Stimulated activated CD4-positive, alpha-beta T cell treated with anti-CD3 and anti-CD28 coated beads, TNF-alpha, amount 100 ng/mL, for 1 hour (primary cell): ENCODE measurements around the gene LILRA1.
"Not testable (repeated sequence)": the region's sequence is repeated elsewhere in the genome, so short reads cannot be mapped to it uniquely, and the experiment has no call there.

Experiments
- DNase-seq, 3 donors: peaks; one replicate each; pipeline ENCODE4 v3.0.0-alpha.2; 2020; ENCODE audit warnings: low read depth in 3 of 3, low spot score in 1 of 3

LILRA1 gene

GRCh38 chr19:54576411-54576976, 16.9 kb upstream of the LILRA1 start:
- no peak for DNase-seq

DNA sequence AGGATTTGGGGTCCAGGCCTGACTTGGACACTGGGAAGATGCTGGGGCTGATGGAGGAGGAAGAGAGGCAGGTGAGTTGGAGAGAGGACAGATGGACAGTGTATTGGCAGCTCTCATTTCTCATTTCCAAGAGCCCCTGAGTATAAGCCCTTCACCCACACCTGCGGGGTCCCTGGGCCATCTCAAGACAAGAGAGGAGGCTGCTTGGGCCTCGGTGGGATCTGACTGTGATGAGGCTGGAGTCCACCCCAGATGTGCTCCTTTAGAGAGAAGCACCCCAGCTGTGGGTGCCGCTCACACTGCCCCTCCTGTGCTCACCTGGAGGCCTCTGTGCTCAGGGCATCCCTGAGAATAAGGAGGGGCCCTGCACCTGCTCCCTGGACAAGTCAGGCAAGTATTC, 16.1 kb upstream of the LILRA1 start:
- DNase-seq, result no peak

DNA sequence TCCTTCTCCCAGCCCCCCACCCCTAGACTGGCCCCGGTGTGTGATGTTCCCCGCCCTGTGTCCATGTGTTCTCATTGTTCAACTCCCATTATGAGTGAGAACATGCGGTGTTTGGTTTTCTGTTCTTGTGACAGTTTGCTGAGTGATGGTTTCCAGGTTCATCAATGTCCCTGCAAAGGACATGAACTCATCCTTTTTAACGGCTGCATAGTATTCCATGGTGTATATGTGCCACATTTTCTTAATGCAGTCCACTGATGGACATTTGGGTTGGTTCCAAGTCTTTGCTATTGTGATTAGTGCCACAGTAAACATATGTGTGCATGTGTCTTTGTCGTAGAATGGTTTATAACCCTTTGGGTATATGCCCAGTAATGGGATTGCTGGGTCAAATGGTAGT, 15.2 kb upstream of the LILRA1 start:
- DNase-seq, result not testable (repeated sequence)

- DNase-seq, result no peak
These were observed 7.0 kb upstream of the LILRA1 start for GRCh38 chr19:54586397-54586796.

DNA sequence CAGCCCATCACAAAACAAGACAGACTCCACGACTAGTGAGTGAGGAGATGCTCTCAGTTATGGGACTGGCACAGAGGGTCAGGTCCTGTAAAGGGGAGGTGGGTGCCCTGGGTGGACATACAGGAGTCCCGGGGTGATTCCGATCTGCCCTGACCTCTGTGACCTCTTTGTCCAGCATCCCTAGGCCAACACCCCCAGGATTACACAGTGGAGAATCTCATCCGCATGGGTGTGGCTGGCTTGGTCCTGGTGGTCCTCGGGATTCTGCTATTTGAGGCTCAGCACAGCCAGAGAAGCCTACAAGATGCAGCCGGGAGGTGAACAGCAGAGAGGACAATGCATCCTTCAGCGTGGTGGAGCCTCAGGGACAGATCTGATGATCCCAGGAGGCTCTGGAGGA, 6.4 kb upstream of the LILRA1 start:
- DNase-seq, result no peak

DNA sequence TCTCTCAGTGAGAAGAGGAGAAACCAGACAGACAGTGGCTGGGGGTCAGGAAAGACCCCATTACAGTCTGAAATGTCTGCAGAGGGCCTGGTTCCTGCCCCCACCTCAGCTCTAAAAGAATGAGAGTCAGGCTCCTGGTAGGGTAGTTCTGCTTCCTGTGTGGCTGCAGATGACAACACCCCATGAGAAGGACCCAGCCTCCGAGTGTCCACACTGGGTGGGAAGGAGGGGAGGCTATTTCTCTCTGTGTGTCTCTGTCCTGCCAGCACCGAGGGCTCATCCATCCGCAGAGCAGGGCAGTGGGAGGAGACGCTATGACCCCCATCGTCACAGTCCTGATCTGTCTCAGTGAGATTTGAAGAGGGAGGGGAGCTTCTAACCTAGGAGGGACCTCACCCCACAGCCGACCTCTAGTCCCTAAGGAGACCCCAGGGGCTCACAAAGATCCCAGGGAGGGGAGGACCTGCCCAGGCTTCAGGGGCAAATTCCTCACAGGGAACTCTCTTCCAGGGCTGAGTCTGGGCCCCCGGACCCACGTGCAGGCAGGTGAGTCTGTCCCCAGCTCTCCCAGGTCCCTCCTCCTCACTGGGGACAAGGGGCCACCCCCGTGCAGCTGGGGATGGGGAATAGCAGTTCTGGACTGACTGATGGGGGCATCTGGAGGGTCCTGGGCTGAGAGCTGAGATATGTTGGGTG, 647 bp downstream of the LILRA1 start:
- DNase-seq, result not testable (repeated sequence)

DNA sequence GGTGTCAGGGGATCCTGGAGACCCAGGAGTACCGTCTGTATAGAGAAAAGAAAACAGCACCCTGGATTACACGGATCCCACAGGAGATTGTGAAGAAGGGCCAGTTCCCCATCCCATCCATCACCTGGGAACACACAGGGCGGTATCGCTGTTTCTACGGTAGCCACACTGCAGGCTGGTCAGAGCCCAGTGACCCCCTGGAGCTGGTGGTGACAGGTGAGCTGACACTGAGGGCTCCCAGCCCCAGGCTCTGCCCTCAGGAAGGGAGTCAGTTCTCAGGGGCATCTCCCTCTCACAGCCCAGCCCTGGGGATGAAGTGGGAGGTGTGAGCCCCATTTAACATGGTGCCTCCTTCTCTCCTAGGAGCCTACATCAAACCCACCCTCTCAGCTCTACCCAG, 1.3 kb downstream of the LILRA1 start:
- DNase-seq, result no peak

DNA sequence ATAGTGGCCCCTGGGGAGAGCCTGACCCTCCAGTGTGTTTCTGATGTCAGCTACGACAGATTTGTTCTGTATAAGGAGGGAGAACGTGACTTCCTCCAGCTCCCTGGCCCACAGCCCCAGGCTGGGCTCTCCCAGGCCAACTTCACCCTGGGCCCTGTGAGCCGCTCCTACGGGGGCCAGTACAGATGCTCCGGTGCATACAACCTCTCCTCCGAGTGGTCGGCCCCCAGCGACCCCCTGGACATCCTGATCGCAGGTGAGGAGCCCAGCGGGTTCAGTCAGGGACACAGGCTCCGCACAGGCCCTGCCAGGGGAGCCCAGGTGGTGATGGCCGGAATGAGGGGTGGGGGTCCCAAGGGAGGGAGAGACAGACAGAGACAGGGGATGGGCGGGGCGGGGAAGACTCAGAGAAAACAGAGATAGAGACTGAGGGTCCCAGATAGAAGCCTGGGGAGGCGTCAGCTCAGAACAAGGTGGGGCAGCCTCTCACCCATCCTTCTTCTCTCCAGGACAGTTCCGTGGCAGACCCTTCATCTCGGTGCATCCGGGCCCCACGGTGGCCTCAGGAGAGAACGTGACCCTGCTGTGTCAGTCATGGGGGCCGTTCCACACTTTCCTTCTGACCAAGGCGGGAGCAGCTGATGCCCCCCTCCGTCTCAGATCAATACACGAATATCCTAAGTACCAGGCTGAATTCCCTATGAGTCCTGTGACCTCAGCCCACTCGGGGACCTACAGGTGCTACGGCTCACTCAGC, 2.4 kb downstream of the LILRA1 start:
- not testable (repeated sequence) for DNase-seq

DNA sequence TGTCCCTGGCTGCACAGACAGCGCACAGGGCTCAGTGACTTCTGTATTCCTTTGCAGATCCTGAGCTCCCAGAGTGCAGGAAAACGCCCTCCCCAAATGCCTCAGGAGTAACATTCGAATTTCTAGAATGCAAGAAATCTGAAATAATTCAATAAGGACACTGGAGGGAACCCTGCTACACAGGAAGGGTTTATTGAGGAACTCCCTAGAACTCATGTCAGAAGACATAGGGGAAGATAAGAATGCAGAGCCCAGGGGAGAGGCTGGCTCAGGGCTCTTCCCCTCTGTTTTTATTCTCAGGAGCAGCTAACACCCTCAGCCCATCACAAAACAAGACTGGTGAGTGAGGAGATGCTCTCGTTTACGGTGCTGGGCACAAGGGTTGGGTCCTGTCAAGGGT, 6.8 kb downstream of the LILRA1 start:
- no peak for DNase-seq

GRCh38 chr19:54606230-54606629, 12.8 kb downstream of the LILRA1 start:
- no peak for DNase-seq

DNA sequence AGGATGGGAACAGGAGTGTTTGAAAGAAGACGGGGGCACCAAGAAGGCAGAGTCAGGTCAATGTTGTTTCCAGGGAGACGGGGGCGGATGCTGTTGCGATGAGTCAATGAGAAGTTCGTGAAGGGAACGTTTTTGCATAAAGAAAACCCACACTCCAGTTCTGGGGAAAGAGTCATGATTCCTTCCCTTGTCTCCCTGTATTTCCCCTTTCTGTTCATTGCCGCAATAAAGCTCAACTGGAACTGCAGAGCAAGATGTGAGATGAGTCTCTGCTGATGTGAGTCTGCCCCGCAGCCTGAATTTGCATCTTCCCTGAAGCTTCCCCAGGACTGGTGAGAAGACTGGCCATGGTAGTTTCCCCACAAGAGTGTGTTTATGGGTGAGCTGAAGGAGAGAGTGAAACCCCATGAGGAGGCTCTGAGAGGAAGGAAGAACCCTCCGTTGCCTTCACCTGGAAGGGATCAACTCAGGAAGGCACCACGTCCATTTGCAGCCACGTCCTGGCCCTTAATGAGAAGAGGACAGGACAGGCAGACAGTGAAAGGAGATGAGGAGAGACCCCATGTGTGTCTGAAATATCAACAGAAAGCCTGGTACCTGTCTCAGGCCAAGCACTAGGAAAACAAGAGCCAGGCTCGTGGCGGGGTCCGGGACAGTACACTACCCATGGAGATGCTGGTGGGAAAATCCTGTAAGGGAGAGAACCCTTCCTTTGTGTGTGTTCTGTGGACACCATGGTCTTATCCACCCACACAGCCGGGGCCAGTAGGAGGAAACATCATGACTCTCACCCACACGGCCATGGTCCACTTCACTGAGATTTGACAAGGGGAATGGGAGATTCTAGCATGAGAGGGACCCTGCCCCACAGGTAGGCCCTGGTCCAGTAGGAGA, 13.7 kb downstream of the LILRA1 start:
- DNase-seq, result no peak

DNA sequence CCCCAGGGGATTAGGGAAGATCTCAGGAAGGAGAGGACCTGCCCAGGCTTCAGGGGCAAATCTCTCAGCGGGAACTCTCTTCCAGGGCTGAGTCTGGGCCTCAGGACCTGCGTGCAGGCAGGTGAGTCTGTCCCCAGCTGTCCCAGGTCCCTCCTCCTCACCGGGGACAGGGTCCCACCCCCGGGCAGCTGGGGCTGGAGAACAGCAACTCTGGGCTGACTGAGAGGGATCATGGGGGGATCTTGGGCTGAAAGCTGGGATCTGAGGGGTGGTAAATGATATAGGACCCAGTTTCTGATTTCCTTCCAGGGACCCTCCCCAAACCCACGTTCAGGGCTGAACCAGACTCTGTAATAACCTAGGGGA, 14.3 kb downstream of the LILRA1 start:
- no peak for DNase-seq

GRCh38 chr19:54608205-54608604, 14.8 kb downstream of the LILRA1 start:
- DNase-seq, result no peak

DNA sequence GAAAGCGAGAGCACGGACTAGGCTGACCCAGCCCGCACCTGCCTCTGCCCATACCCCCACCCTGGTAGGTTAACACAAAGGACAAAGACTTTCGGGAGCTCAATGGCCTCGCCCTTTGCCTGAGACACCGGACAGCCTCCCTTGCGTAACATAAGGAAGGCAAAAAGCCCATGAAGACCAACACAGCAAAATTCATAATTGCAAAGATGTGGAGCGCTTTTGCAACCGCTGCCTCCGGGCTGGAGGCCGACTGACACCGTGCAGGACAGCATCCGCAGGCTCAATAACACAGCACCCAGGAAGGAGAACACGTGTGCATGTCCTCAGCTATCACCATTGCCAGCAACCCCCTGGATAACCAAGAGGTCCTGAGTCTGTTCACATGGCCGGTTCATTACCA, 15.4 kb downstream of the LILRA1 start:
- DNase-seq, result no peak

DNA sequence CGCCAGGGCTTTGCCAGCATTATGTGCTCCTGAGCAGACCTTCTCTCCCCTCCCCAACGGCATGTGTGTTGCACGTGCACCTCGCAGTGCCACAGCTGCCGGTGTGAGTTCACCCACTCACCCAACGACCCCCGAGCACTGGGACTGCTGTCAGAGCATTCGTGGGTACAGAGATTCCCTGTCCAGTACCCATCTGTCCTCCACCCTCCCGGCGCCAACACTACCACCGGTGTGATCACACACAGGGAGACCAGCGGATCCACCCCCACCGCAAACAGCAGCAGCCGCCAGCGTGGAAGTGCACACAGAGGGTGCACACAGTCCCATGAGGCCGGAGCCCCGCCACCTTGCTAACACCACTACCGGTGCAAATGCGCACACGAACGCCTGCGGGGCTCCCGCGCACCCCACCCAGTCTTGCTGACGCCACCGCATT, 15.9 kb downstream of the LILRA1 start:
- DNase-seq, result no peak

GRCh38 chr19:54612428-54612827, 19.0 kb downstream of the LILRA1 start:
- DNase-seq, result no peak

GRCh38 chr19:54614726-54615125, 21.3 kb downstream of the LILRA1 start:
- no peak for DNase-seq

DNA sequence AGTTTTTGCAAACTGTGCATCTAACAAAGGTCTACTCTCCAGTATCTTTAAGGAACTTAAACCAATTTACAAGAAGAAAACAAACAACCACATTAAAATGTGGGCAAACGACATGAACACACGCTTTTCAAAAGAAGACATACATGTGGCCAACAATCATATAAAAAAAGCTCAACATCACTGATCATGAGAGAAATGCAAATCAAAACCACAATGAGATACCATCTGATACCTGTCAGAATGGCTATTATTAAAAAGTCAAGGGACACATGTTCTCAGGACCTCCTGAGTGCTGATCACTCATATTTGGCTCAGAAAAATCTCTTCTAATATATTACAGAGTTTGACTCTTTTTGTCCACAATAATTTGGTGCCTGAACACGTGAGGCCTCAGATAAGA, 22.6 kb downstream of the LILRA1 start:
- DNase-seq, result no peak

DNA sequence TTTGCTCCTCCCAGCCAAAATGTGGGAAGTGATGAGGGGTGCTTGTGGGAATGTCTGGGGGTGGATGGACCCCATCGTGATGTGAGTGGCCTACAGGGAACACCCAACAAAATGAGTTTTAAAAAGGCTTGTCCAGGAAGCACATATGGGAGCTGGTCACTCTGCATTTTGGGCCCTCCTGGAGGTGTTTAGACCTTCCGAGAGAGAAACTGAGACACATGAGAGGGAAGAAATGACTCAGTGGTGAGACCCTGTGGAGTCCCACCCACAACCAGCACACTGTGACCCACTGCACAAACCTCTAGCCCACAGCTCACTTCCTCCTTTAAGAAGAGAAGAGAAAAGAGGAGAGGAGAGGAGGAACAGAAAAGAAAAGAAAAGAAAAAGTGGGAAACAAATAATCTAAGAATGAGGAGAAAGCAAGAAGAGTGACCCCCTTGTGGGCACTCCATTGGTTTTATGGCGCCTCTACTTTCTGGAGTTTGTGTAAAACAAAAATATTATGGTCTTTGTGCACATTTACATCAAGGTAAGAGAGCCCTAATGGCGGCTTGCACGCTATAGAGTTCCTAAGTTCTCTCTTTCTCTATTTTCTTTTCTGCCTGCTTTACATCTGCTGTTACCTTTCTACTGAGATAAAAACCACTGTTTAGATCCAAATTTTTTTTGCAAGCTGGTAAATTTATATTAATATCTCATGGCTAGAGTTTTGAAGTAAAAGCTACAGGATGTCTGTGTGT, 23.6 kb downstream of the LILRA1 start:
- no peak for DNase-seq

DNA sequence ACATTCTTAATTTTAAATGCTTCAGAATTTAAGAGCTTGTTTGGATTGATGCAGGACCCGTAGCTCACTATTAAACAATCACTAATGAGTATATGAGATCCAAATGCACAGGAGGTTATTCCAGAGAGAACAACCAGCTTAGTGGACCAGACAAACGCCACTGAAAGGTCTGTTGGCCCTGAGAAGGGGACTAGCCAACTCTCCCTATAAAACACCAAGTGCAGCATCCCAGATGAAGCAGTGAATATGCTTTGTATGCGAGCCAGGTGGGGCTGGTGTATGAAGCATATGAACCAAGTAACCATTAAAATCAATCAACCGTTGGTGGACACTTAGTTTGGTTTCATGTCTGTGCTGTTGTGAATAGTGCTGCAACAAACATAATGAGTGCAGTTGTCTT, 27.0 kb downstream of the LILRA1 start:
- DNase-seq, result no peak

DNA sequence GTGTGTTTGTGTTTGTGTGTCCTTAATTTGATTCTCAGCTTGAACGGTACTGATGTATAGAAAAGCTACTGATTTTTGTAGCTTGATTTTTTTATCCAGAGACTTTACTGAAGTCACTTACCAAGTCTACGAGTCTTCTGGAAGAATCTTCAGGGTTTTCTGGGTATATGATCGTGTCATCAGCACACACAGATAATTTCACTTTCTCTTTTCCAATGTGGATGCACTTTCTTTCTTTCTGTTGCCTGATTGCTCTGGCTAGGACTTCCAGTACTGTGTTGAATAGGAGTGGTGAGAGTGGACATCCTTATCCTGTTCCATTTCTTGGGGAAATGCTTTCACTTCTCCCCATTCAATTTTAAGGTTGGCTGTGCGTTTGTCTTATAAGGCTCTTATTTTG, 29.0 kb downstream of the LILRA1 start:
- DNase-seq, result no peak
